Left lung (tissue), 10 donors: Measurements from ENCODE around the gene SLCO4C1. TPM values are rescaled to one million over a fixed set of nuclear protein-coding genes. Genes with fewer than 3 reads are reported as not detected.
A peak's percentile ranks its signal among the peaks of the same experiment; 100 is the strongest.

Experiments
- ATAC-seq: fragments of 200-7000 bp; cut with Tn5 transposase; one replicate; pipeline ENCODE4 v1.9.1; 2020; ENCODE audit warnings: moderate library complexity
- DNase-seq, 4 donors: peaks; one replicate each; pipeline ENCODE4 v3.0.0-alpha.2; 2013 to 2020
- H3K27ac ChIP-seq, 2 donors: fragments of 200-600 bp; sonication (generic) in 1 of 2; one replicate each; pipeline versions ENCODE4 v1.5.0 to v1.8.0; 2020 to 2021
- H3K27me3 ChIP-seq, 2 donors: fragments of 200-600 bp; sonication (generic) in 1 of 2; one replicate each; pipeline versions ENCODE4 v1.5.0 to v1.8.0; 2020 to 2021
- H3K36me3 ChIP-seq, 2 donors: fragments of 200-600 bp; sonication (generic) in 1 of 2; one replicate each; pipeline versions ENCODE4 v1.5.0 to v1.8.0; 2020 to 2021
- H3K4me1 ChIP-seq, 2 donors: fragments of 200-600 bp; one replicate each; pipeline ENCODE4 v1.8.0; 2021
- H3K4me3 ChIP-seq, 2 donors: fragments of 200-600 bp; sonication (generic) in 1 of 2; one replicate each; pipeline versions ENCODE4 v1.5.0 to v1.8.0; 2020 to 2021; ENCODE audit warnings: mild to moderate bottlenecking in 1 of 2
- H3K9me3 ChIP-seq, 2 donors: fragments of 200-600 bp; sonication (generic) in 1 of 2; one replicate each; pipeline versions ENCODE4 v1.5.0 to v1.8.0; 2020 to 2021
- intact Hi-C, 2 donors: fragments of 100-400 bp; cut with DNase I; formaldehyde crosslinking; loops; one replicate each; pipeline versions ENCODE4 v1.11.2 to v1.14.2; 2022
- polyA plus RNA-seq, 6 donors: library from polyadenylated mRNA; unstranded; fragments of 120-200 nt; gene quantifications; one replicate each; pipeline ENCODE4 v1.2.1, GENCODE V29; 2013; ENCODE audit not compliant: insufficient read length in 6 of 6
- total RNA-seq, 2 donors: library from RNA; stranded (reverse); fragmentation: NEBNext Ultra II Directional; extraction: Animal tissue kit (Norgen Biotek cat#: 25700); gene quantifications; one replicate each; pipeline ENCODE4 v1.2.1, GENCODE V29; 2021
- TF ChIP-seq, protein P1 (sequence below), 2 donors: fragments of 200-600 bp; sonication (generic) in 1 of 2; IDR thresholded peaks; one replicate each; pipeline versions ENCODE4 v1.5.0 to v1.8.0; 2021; ENCODE audit warnings: antibody characterized with exemption in 2 of 2
- donor health status: DM: no; HTN: yes; CAD: no.
- donor health status: DM: no; HTN: no; CAD: no.

Gene SLCO4C1
- total and polyA plus RNA-seq, 8 donors = 1.2 to 39.8 (median 1.9) TPM

DNA sequence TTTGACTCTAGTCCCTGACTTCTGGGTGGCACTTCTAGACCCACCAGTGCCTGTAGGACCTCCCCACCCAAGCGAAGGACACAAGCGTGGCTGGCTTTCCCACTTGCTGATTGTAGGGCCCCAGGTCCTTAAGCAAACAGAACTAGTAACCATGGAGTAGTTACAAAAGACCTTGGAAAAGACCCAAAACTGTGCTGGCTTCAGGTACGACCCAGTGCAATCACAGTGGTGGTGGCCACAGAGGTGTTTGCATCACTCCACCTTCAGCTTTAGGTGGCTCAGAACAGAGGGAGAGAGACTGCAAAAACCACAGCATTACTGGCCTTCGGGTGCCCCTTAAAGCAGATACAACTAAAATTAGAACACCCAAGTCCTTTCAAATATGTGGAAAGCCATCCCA, 52.9 kb downstream of the SLCO4C1 start:
- DNase-seq (no peak), ATAC-seq (peak; percentile 49)
- Histone ChIP-seq H3K9me3 (no peaks in the 10 kb centered on the region), H3K4me3 (no peak overlapping the region), H3K27ac (peak overlapping the region; percentile 45 to 77), H3K36me3 (peaks cover 0 to 11% of the 10 kb centered on the region in 2 donors), H3K4me1 (no peaks in the 10 kb centered on the region), H3K27me3 (no peaks in the 10 kb centered on the region)
- TF ChIP-seq, protein P1, sequence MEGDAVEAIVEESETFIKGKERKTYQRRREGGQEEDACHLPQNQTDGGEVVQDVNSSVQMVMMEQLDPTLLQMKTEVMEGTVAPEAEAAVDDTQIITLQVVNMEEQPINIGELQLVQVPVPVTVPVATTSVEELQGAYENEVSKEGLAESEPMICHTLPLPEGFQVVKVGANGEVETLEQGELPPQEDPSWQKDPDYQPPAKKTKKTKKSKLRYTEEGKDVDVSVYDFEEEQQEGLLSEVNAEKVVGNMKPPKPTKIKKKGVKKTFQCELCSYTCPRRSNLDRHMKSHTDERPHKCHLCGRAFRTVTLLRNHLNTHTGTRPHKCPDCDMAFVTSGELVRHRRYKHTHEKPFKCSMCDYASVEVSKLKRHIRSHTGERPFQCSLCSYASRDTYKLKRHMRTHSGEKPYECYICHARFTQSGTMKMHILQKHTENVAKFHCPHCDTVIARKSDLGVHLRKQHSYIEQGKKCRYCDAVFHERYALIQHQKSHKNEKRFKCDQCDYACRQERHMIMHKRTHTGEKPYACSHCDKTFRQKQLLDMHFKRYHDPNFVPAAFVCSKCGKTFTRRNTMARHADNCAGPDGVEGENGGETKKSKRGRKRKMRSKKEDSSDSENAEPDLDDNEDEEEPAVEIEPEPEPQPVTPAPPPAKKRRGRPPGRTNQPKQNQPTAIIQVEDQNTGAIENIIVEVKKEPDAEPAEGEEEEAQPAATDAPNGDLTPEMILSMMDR (IDR thresholded peaks at IDR 0.05) = no peak
- intact Hi-C loops = no loop called here

DNA sequence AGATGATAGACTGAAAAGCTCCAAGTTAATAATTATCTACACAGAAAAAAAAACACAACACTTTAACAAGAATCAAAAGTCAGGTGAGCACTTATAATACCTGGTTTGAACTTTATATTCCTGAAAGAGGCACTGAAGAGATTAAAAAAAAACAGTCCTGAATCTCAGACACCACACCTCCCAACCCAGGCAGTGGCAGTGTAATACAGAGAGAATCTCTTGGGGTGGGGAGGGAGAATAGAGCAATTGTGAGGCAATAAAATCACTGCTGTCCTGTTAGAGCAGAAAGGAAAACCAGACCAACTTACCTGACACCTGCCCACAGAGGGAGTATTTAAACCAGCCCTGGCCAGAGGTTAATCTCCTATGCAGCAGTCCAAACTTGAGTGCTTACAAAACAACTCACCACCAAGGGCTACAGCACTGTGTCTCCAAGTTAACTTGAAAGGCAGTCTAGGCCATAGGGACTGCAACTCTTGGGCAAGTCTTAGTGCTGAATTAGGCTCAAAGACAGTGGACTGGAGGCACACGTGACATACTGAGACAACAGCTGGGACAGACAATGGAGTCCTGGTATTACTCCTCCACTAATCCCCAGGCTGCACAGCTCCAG, 54.2 kb downstream of the SLCO4C1 start:
- no peaks in the 10 kb centered on the region for H3K4me1 ChIP-seq
- peak in 2 of 4 donors; percentile 30 to 42 for DNase-seq
- intact Hi-C loops = no loop called here
- peak overlapping the region; percentile 45 to 77 for H3K27ac ChIP-seq
- peaks cover 0 to 9% of the 10 kb centered on the region in 2 donors for H3K36me3 ChIP-seq
- ATAC-seq = peak; percentile 92
- TF ChIP-seq, protein P1 (IDR thresholded peaks at IDR 0.05) = no peak
- no peaks in the 10 kb centered on the region for H3K27me3 ChIP-seq
- no peaks in the 10 kb centered on the region for H3K9me3 ChIP-seq
- H3K4me3 ChIP-seq = no peak overlapping the region

DNA sequence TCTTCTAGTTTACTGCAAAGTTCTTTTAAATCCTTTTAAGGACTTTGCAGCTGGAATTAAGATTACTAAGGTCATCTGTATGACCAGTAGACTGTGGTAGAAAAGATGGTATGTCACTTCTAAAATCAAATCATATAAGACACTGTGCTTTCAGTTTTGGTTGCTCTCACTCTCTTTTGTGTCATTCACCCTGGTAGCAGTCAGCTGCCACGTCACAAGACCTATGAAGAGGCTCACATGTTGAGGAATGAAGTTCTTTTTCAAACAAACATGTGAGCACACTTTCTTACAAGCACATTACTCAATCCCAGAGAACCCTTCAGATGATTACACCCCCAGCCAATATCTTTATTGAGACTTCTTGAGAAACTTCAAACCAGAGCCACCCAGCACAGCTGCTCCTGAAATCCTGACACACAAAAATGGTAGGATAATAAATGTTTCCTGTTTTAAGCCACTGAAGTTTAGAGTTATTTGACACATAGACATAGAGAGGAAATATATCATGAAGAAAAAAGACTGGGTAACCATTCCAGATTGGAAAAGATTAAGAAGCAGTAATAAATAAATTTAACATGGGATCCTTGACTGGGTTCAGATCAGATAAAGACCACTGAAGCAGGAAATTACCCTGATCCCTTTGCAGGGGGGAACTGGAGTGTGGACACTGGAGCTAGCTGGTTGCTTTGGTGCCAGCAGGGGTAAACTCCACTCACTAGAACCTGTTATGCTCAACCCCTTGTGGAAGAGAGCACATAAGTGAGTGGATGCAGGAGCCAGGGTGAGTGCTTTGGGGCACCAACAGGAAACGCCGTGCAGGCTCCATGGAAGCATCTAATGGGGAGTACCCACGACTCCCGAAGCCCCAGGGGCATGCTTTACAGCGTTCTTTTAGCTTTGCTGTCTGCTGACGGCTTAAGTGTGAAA, 64.1 kb downstream of the SLCO4C1 start:
- peaks cover 0 to 7% of the 10 kb centered on the region in 2 donors for H3K36me3 ChIP-seq
- no peak overlapping the region for H3K4me3 ChIP-seq
- ATAC-seq (peak; percentile 90), DNase-seq (peak in 3 of 4 donors; percentile 20 to 71 (median 27))
- intact Hi-C loops = no loop called here
- TF ChIP-seq, protein P1 (IDR thresholded peaks at IDR 0.05) = no peak
- no peaks in the 10 kb centered on the region for H3K4me1 ChIP-seq
- H3K9me3 ChIP-seq = no peaks in the 10 kb centered on the region
- H3K27ac ChIP-seq = peak overlapping the region; percentile 34 to 76
- H3K27me3 ChIP-seq = no peaks in the 10 kb centered on the region

DNA sequence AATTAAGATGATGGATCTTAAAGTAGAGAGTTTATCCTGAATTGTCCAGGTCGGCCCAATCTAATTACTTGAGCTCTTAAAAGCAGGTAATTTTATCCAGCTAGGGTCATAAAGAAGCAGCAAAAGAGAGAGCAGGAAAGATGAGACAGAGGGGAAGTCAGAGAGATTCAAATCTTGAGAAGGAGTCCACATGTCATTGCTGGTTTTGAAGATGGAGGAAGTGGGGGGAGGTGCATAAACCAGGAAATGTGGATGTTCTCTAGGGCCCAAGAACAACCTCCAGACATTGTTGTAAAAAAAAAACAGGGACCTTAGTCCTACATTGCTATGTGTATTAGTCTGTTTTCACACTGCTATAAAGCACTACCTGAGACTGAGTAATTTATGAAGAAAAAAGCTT, 66.4 kb downstream of the SLCO4C1 start:
- no peak overlapping the region for H3K27ac ChIP-seq
- peaks cover 0 to 7% of the 10 kb centered on the region in 2 donors for H3K36me3 ChIP-seq
- H3K27me3 ChIP-seq = no peaks in the 10 kb centered on the region
- TF ChIP-seq, protein P1 (IDR thresholded peaks at IDR 0.05) = no peak
- H3K4me3 ChIP-seq = no peak overlapping the region
- intact Hi-C loops = no loop called here
- H3K9me3 ChIP-seq = no peaks in the 10 kb centered on the region
- DNase-seq (no peak), ATAC-seq (no peak)
- H3K4me1 ChIP-seq = no peaks in the 10 kb centered on the region

DNA sequence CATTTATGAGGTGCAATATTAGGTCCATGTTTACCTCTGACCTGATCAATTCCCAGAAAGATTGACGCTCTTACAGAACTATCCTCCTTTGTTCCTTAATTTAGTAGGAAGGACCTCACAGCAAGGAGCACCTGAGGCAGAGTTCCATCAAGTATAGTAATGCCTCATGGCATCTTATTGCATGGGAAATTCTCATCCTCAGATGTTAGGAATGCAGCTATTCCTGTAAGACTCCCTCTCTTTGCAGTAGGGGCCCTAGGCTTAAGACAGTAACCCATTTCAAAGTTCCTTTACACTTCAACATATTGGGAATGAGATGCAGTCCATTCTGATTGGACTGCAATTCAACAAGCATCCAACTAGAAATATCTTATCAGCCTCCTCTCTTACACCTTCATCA, 69.8 kb downstream of the SLCO4C1 start:
- DNase-seq = no peak
- Histone ChIP-seq H3K4me3 (no peak overlapping the region), H3K9me3 (peaks cover 0 to 8% of the 10 kb centered on the region in 2 donors), H3K27ac (no peak overlapping the region), H3K27me3 (no peaks in the 10 kb centered on the region), H3K4me1 (no peaks in the 10 kb centered on the region), H3K36me3 (no peaks in the 10 kb centered on the region)
- TF ChIP-seq, protein P1 (IDR thresholded peaks at IDR 0.05) = no peak
- no peak for ATAC-seq
- intact Hi-C loops = no loop called here
